Neutrophil (primary cell): ENCODE measurements around the gene CRACDL.

Source experiments
- H3K27ac ChIP-seq: fragments of 200-600 bp; sonication (generic); 2 replicates; pipeline ENCODE4 v1.5.1; 2016; ENCODE audit warnings: mild to moderate bottlenecking, moderate library complexity
- H3K27me3 ChIP-seq: fragments of 200-600 bp; sonication (generic); 2 replicates; pipeline ENCODE4 v1.6.0; 2016; ENCODE audit warnings: mild to moderate bottlenecking
- H3K36me3 ChIP-seq: fragments of 200-600 bp; sonication (generic); 2 replicates; pipeline ENCODE4 v1.5.1; 2017
- H3K4me1 ChIP-seq, 2 experiments: fragments of 200-600 bp in 1 of 2; sonication (generic) in 1 of 2; 1 replicate in 1 of 2; 2 replicates in 1 of 2; pipeline versions ENCODE4 v1.5.1 to v1.6.1; 2013 to 2016; ENCODE audit warnings: low read depth in 1 of 2, low read length in 1 of 2, mild to moderate bottlenecking in 1 of 2, moderate library complexity in 1 of 2; ENCODE audit not compliant: control insufficient read depth in 1 of 2, insufficient read depth in 1 of 2
- H3K4me3 ChIP-seq, 2 experiments: fragments of 200-600 bp in 1 of 2; sonication (generic) in 1 of 2; 1 replicate in 1 of 2; 2 replicates in 1 of 2; pipeline ENCODE4 v1.5.1; 2013 to 2016; ENCODE audit warnings: low read depth in 1 of 2, low read length in 1 of 2, mild to moderate bottlenecking in 1 of 2, moderate library complexity in 1 of 2
- H3K9me3 ChIP-seq: fragments of 200-600 bp; sonication (generic); 2 replicates; pipeline ENCODE4 v1.5.1; 2016
- CTCF ChIP-seq: fragments of 200-600 bp; sonication (generic); IDR thresholded peaks from 2 replicates; pipeline ENCODE4 v1.5.1; 2016; ENCODE audit warnings: antibody characterized with exemption

The CRACDL gene

GRCh38 chr2:98806236-98806697, 129.8 kb downstream of the CRACDL start:
- Histone ChIP-seq H3K36me3 (no peaks in the 10 kb centered on the region), H3K27ac (peak overlapping the region; percentile 87), H3K4me1 (peaks cover 74 to 78% of the 10 kb centered on the region in 2 experiments), H3K9me3 (no peaks in the 10 kb centered on the region), H3K27me3 (no peaks in the 10 kb centered on the region), H3K4me3 (peak overlapping the region; percentile 42 to 46)
- no peak for TF ChIP-seq CTCF

GRCh38 chr2:98805412-98806171, 130.4 kb downstream of the CRACDL start:
- Histone ChIP-seq H3K4me3 (peak overlapping the region; percentile 42 to 46), H3K9me3 (no peaks in the 10 kb centered on the region), H3K27ac (peak overlapping the region; percentile 87), H3K36me3 (no peaks in the 10 kb centered on the region), H3K27me3 (no peaks in the 10 kb centered on the region), H3K4me1 (peaks cover 79 to 84% of the 10 kb centered on the region in 2 experiments)
- TF ChIP-seq CTCF = no peak

GRCh38 chr2:98804736-98805135, 131.3 kb downstream of the CRACDL start:
- no peaks in the 10 kb centered on the region for H3K9me3 ChIP-seq
- no peaks in the 10 kb centered on the region for H3K36me3 ChIP-seq
- H3K27ac ChIP-seq = peak overlapping the region; percentile 87
- H3K4me1 ChIP-seq = peaks cover 74 to 86% of the 10 kb centered on the region in 2 experiments
- no peaks in the 10 kb centered on the region for H3K27me3 ChIP-seq
- no peak for TF ChIP-seq CTCF
- peak overlapping the region; percentile 4 to 42 for H3K4me3 ChIP-seq

GRCh38 chr2:98804265-98804650, 131.8 kb downstream of the CRACDL start:
- Histone ChIP-seq H3K9me3 (no peaks in the 10 kb centered on the region), H3K4me1 (peaks cover 69 to 82% of the 10 kb centered on the region in 2 experiments), H3K4me3 (no peak overlapping the region), H3K27me3 (no peaks in the 10 kb centered on the region), H3K36me3 (no peaks in the 10 kb centered on the region), H3K27ac (peak overlapping the region; percentile 87)
- TF ChIP-seq CTCF = no peak

- Histone ChIP-seq H3K4me3 (no peak overlapping the region), H3K9me3 (no peaks in the 10 kb centered on the region), H3K36me3 (no peaks in the 10 kb centered on the region), H3K27ac (peak overlapping the region; percentile 87), H3K4me1 (peaks cover 63 to 81% of the 10 kb centered on the region in 2 experiments), H3K27me3 (no peaks in the 10 kb centered on the region)
- TF ChIP-seq CTCF = no peak
Measured at GRCh38 chr2:98803405-98804264, 132.4 kb downstream of the CRACDL start.
